GM18505 (cell line): ENCODE results near the gene HIVEP3.

Experiments
- ATAC-seq: cut with Tn5 transposase; IDR thresholded peaks from one replicate; pipeline ENCODE4 v1.9.1; 2021; ENCODE audit not compliant: unreplicated experiment
- POLR2A ChIP-seq: IDR thresholded peaks from 4 replicates; pipeline ENCODE4 v1.6.1; 2011; ENCODE audit warnings: borderline replicate concordance; ENCODE audit not compliant: insufficient read depth, insufficient read length; ENCODE audit errors: extremely low read depth

HIVEP3 gene

DNA sequence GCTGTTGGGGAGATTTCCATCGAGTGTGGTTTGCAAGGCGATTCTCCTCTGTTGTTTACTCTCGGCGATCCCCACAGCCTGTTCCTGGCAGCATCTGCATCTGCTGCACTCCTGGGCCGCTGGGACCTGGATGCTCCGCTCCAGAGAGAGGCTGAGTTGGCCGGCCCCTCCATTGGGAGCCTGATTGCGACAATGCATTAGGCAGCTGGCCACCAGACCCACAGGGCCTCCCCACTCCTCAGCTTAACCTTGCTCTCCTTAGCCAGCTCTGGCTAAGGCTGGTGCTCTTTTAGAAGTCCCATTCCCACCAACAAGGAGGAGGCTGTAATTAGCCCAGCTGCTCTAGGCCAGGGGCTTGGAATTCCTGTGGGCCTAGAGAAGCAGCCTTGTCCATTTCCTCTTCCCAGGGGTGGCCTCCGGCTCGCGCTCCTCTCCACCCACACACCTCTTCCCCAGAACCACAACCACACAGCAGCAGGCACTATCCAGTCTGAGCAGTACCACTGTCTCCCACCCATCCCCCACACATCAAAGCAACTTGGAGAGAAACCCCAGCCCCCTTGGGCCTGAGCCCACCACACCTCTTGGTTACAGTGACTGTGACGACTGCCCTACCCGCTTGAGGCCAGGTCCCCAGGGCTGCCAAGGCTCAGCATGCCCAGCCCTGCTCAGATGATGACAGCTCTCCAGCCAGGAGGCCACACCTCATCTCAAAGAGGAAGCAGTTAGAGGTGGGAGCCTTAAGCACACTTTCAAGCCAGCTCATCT, 240.4 kb downstream of the HIVEP3 start:
- TF ChIP-seq POLR2A, result no peak
- no peak for ATAC-seq

DNA sequence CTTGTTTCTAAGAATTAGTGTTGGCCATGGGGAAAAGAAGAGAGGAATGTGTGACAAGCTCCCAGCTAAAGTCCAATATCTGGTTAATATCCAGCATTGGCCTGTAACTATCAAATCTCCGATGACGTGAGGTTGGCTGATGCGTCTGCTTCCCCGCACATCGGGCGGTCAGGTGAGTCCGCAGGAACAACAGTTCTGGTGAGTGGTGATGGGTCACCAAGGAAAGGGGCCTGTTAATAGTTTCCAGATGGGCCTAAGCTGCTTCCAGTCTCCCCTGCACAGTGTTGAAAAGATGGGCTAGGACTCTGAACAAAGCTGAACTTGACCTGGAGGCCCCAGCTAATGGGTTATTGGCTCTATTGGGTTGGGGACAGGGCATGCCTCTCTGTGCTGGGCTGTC, 241.1 kb downstream of the HIVEP3 start:
- no peak for ATAC-seq
- TF ChIP-seq POLR2A, result no peak

DNA sequence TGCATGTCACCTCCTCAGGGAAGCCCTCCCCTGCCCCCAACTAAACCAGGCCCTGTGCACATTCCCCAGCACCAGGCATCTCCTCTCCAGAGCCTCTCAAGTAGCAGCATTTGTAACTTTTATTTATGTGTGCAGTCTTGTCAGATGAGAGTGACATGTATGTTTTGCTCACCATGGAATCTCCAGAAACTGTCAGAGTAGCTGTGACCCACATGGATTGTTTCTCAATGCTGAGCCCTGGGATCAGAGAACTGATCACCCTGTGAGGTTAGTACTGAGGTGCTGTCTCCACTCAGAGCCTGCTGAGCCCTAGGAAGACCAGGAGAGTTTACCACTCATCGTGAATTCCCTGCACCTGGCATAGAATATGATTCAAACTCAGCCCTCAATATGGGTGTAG, 243.3 kb downstream of the HIVEP3 start:
- no peak for TF ChIP-seq POLR2A

DNA sequence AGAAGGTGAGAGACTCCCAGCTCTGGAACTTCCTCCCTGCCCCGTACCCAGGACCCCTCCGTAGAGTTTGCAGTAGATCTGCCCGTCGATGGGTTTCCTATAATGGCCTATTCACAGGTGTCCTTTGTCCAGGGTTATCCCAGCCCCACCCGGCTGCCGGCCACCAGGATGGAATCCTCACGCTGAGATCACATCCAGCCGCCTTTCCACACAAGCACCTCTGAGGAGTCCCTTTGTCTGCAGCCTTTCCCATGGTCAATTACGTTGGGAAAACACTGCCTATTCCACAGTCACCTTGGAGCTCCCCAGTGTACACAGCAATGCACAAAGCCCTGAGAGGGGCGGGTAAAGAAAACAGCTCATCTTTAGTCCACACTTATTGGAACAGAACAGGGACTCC, 244.2 kb downstream of the HIVEP3 start:
- TF ChIP-seq POLR2A, result no peak

More for the DNA sequence above, 243.3 kb downstream of the HIVEP3 start:
- no peak for ATAC-seq

DNA sequence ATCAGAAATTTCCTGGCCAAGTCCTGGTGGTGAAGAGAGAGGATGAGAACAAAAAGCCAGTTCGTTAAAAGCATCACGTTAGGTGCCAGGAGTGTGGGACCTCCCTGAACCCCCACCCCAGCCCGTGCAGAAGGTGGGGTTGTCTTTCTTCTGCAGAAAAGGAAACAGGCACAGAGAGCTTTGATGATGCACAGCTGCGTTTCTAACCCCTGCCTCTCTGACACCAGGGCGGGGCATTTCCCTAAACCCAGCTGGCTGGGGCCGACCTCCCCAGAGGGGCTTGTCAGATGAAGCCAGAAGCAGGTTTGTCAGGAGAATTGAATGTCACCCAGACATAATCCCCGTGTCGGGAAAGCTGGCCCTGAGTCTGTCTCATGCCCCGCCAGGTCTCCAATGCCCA, 244.9 kb downstream of the HIVEP3 start:
- no peak for TF ChIP-seq POLR2A
- no peak for ATAC-seq

More for the DNA sequence above, 244.2 kb downstream of the HIVEP3 start:
- no peak for ATAC-seq

DNA sequence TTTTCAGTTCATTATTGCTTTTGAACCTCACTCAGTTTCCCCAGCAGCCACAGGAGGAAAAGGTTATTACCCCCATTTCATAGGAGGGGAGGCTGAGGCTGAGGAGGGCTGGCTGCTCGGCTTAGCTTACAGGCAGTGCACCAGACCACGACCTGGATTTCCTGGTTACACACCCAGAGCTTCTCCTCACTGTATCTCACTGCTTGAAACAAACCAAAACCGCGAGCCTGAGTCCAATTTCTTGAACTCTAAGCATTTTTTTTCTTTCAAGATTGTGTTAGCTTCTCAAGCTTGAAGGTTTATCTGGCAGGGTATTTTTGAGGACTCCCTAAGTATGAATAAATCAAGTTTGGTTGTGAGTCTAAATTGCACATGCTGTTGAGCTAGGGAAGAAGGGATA, 245.3 kb downstream of the HIVEP3 start:
- ATAC-seq, result no peak
- no peak for TF ChIP-seq POLR2A

DNA sequence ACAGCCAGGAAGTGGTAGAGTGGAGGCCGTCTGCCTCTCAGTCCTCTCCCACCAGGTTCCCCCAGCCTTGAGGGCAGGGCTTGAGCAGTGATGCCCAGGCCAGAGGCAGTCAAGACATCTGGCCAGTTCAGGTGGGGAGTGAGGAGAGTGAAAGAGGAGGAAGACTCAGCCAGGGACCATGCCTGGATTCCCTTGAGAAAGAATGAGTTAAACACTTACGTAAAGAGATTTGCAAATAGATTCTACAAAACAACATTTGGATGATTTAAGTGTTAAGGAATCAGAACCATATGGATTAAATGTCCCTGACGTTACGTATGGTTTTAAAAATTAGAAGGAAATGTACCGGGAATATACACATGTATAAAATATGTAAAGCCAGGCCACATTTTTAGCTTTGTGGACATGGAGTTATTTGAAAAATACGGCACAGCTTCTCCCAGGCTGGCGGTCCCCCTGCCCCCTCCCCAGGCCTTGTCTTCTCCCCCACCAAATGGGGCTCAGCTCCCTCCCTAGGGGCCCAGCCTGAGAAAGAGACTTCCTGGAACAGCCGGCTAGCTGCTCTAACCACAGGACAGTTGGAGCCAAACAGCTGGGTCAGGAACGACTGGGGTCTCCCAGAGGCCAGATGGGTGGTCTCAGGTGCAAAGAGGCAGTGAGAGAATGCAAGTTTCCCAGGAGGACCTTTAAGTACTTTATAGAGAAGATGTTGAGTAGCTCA, 245.9 kb downstream of the HIVEP3 start:
- TF ChIP-seq POLR2A, result no peak
- no peak for ATAC-seq

DNA sequence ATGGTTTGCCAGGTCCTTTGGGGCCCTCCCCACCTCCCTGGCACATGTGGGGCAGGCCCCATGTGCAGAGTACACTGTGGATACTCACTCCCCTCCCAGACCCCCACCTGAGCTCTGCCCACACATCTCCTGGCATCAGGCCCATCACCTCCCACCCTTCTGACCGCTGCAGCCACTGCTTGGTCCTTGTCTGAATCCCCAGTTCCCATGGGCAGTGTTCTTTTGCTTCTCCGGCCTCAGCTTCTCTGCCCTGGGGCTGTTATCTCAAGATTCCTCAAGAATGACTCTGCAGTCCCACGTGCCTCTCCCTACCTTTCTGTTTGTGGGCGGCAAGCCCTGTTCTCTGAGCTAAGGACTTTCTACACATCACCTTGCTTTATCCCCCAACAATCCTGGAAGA, 246.5 kb downstream of the HIVEP3 start:
- no peak for TF ChIP-seq POLR2A
- ATAC-seq, result no peak

DNA sequence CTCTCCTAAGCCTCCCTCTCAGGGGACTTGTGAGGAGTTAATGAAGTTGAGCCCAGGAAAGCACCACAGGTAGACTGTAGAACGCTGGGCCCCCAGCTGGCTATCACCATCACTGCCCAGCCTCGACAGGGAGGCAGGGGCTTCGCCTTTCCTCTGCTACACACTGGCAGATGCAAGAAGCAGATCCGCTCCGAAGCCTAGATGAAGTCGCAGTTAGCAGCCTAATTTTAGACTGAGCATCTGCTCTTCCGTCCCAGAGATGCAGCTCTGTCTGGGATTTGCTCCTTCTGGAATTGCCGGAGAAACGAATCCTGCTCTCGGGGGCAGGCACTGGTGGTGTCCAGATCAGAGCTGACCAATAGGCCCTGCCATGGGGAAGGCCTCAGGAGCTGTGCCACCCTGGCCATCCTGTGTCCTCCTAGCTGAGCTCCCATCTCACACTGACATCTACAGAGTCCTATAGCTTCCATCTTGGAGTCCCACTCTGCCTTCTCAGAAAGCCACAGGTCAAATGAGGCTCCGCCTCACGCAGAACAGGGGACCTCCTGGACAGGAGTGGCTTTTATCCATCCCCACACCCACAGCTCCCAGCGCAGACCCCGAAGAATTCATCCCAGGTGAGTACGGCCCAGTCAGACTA, 247.5 kb downstream of the HIVEP3 start:
- no peak for ATAC-seq
- TF ChIP-seq POLR2A, result no peak

DNA sequence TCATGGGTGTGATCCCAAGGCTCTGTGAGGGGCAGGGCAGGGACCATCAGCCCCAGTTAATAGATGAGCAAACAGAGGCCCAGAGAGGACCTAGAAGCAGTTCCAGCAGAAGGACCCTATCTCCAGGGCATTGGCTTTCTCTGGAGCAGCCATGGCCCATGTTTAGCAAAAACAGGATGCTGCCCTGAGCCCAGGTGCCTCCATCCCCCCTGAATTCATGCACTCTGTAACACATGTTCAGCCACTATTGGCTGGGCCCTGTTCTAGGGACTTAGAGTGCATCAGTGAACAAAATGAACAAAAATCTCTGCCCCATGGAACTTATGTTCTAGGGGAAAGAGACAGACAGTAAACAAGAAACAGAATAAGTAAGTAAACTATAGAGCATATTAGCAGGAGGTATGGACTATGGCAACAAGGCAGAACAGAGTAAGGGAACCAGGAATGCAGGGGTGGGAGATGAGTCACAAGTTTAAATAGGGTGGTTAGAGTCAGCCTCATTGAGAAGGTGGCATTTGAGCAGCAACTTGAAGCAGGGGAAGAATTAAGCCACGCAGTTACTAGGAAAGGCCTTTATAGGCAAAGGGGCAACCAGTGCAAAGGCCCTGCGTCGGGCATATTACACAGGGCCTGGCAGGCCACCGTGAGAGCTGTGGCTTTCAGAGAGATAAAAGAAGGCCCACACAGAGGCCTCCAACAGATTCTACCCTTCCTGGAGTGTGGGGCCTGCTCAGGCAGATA, 248.3 kb downstream of the HIVEP3 start:
- no peak for TF ChIP-seq POLR2A
- ATAC-seq, result no peak

DNA sequence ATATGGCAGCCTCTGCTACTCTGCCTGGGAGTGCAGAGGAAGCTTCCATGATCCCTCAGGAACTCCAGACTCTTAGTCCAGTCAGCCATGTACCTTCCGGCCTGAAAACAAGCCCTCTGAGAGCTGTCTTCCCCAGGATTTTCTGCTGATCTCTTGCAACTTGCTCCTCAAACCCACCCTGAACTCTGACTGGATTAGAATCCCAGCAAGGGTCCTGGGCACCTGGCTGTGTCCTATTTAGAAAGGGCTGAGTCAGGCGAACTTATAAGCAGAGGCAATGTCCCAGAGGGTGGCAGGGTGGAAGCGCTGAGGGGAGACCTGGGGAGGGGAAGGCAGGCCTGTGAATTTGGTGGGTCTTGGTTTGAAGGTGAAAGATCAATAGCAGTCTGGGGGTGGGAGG, 249.8 kb downstream of the HIVEP3 start:
- ATAC-seq, result no peak
- TF ChIP-seq POLR2A, result no peak

DNA sequence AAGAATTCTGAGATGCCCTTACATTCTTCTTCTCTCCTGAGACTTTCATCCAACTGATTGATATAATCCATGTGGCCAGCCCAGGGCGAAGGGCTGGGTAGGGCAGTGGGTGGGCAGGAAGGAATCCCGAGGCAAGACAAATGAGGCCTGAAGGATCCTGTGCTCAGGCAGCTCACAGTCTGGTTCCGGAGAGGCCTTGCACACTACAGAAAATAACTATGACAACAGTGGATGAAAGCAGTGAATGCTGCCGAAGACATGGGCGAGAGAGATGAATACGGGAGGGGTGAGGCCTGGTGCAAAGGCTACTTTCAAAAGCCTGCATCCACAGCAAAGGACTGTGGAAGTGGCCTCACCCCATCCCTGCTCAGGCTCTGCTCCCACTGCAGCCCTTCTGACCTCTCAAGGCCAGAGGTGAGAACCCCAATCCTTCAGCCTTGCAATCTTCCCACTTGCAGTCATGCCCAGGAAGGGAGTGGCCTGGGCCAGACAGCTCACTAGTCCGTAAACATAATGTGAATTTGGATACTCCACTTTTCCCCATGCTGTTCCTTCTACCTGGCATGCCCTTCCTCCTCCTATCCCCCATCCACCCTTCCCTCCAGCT, 250.6 kb downstream of the HIVEP3 start:
- ATAC-seq, result no peak
- TF ChIP-seq POLR2A, result no peak

DNA sequence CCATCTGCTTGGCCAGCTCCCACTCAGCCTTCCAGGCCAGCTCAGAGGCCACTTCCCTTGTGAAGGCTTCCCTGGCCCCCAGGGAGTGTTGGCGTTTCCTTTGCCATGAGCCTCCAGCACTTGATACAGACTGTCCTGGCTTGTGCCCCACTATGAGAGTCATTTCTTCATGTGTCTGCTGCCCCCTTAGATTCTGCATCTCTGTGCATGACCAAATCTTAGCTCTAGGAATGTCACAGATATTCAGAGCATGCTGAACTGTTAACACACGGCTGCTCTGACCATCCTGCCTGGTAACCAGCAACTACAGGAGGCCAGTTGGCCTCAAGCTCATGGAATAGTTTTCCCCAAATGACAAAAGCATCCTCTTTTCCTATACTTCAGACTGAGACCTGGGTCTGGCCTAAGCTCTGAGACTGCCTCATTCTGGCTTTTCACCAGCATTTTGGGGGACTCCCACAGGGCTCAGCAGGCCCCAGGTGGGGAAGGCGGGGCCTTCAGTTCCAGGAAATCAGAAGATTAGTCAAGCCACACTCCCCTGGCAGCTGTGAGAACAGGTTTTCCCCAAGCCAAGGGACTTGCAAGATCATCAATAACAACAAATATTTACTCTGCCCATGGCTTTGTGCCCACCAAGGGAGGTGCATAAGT, 251.6 kb downstream of the HIVEP3 start:
- TF ChIP-seq POLR2A, result no peak
- no peak for ATAC-seq
